ENCODE results near the gene CHD5.

The CHD5 gene

DNA sequence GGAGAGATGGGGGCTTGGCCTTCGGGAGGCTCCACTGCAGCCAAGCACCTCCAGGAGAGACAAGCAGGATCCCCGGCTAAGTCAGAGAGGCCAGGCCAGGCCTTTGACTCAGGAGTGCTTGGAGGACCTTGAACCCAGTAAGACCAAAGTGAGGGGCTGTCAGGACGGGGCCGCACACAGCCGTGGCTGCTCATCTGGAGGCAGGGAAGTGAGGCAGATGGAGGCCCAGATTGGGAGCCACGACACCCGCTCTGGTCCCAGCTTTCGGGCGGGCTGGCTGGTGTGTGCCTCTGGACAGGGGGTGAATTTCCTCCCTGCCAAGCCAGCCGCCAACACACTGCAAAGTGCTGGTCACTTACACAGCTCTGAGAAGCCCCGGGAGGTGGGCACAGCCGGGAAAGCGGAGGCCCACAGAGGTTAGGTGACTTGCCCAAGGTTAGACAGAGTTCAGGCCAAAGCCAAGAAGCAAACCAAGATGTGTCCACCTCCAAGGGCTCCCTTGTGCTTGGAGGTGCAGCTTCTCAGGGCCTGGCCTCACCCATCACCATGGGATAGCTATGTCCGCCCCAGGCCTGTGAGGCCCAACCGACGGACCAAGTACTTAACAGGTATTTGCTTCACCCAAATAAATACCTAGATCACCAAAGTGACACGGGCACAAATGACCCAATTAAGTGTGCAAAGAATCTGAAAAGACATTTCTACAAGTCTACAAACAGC, 58.3 kb downstream of the CHD5 start:
- peaks cover 17% of the 10 kb centered on the region for H3K4me1 Mint-ChIP-seq (ENCODE audit: low read depth)
- intact Hi-C loops (cut with micrococcal nuclease): loop anchor here (2.0 kb wide), 1 partner anchor 65 kb away; no protein-coding TSS in a partner anchor
- H3K27me3 Mint-ChIP-seq: peaks cover 21% of the 10 kb centered on the region
- H3K36me3 Mint-ChIP-seq (ENCODE audit: low read depth): no peaks in the 10 kb centered on the region
- H3K27ac Mint-ChIP-seq: no peak overlapping the region
- H3K4me3 Mint-ChIP-seq: no peak overlapping the region
- peaks cover 5% of the 10 kb centered on the region for H3K9me3 Mint-ChIP-seq

DNA sequence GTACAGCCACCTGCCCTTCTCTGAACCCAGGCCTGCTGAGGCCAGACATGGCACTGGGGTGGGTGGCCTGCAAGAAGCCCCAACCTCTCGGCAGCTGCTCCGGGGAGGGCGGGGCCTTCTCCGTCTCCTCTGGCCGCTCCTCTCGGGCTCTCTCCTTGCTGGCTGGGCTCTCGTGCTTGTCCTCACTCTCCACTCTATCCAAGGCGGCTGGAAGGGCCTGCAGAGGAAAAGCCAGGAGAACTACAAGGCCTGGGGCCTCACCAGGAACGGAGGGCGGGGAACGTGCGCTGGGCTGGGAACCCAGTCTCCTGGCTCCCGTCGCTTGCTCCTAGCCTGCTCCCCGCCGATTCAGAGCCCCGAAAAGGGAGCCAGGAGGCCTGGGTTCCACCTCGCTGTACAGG, 59.1 kb downstream of the CHD5 start:
- Mint-ChIP-seq H3K27ac (no peak overlapping the region), H3K36me3 (ENCODE audit: low read depth) (no peaks in the 10 kb centered on the region), H3K9me3 (peaks cover 8% of the 10 kb centered on the region), H3K4me3 (no peak overlapping the region), H3K27me3 (peaks cover 15% of the 10 kb centered on the region), H3K4me1 (ENCODE audit: low read depth) (peaks cover 18% of the 10 kb centered on the region)
- intact Hi-C loops (cut with micrococcal nuclease): no loop called here

DNA sequence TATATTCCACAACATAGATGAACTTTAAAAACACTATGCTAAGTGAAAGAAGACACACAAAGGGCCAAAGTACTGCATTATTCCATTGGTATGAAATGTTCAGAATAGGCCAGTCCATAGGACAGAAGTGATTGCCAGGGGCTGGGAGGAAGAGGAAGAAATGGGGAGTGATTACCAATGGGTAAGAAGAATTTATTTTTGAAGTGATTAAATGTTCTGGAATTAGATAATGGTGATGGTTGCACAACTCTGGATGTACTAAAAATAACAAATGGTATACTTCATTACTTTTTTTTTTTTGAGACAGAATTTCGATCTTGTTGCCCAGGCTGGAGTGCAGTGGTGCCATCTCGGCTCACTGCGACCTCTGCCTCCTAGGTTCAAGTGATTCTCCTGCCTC, 61.7 kb downstream of the CHD5 start:
- Mint-ChIP-seq H3K4me1 (ENCODE audit: low read depth) (peaks cover 18% of the 10 kb centered on the region), H3K36me3 (ENCODE audit: low read depth) (no peaks in the 10 kb centered on the region), H3K27ac (no peak overlapping the region), H3K27me3 (peaks cover 9% of the 10 kb centered on the region), H3K4me3 (no peak overlapping the region), H3K9me3 (peaks cover 8% of the 10 kb centered on the region)
- intact Hi-C loops (cut with micrococcal nuclease): no loop called here

DNA sequence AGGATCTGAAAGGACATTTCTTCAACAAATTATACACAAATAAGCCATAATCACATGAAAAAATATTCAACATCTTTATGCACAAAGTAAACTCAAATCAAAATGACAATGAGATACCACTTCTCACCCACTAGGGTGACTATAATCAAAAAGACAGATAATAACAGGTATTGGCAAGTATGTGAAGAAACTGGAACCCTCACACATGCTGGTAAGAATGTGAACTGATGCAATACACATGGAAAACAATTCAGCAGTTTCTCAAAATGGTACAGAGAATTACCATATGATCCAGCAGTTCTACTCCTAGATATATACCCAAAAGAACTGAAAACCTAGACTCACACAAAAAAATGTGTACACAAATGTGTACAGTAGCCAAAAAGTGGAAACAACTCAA, 62.5 kb downstream of the CHD5 start:
- H3K36me3 Mint-ChIP-seq (ENCODE audit: low read depth): no peaks in the 10 kb centered on the region
- intact Hi-C loops (cut with micrococcal nuclease): no loop called here
- no peak overlapping the region for H3K27ac Mint-ChIP-seq
- no peak overlapping the region for H3K4me3 Mint-ChIP-seq
- H3K27me3 Mint-ChIP-seq: peaks cover 14% of the 10 kb centered on the region
- peaks cover 10% of the 10 kb centered on the region for H3K4me1 Mint-ChIP-seq (ENCODE audit: low read depth)
- H3K9me3 Mint-ChIP-seq: peaks cover 8% of the 10 kb centered on the region

DNA sequence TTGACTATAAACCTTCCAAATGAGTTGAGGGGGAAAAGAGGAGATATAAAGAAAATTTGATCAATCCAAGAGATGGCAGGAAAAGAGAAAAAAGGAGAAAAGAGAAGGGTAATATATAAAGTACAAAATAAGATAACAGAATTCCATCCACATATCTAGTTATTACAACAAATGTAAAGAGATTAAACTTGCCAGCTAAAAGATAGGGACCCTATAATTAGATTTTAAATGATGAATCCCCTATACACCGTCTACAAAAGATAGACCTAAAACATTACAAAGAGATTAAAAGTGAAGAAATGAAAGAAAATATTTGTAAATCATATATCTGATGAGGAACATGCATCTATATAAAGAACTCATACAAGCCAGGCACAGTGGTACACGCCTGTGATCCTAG, 63.1 kb downstream of the CHD5 start:
- no peaks in the 10 kb centered on the region for H3K36me3 Mint-ChIP-seq (ENCODE audit: low read depth)
- no peak overlapping the region for H3K27ac Mint-ChIP-seq
- H3K4me3 Mint-ChIP-seq: no peak overlapping the region
- intact Hi-C loops (cut with micrococcal nuclease): no loop called here
- H3K27me3 Mint-ChIP-seq: peaks cover 20% of the 10 kb centered on the region
- peaks cover 8% of the 10 kb centered on the region for H3K9me3 Mint-ChIP-seq
- peaks cover 6% of the 10 kb centered on the region for H3K4me1 Mint-ChIP-seq (ENCODE audit: low read depth)

DNA sequence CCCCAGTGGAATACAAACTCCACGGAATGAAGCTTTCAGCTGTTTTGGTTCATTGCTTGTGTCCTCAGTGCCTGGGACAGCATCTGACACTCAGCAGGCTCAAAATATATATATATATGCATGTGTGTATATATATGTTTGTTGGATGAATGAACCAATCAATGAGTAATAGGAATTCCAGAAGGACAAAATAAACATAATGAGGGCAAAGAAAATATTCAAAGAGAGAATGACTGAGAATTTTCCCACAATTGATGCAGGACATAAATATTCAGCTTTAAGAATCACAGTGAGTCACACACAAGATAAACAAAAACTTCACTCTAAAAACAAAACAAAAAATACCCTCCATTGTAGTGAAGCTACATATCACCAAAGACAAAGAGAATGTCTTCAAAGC, 64.0 kb downstream of the CHD5 start:
- H3K4me3 Mint-ChIP-seq: no peak overlapping the region
- H3K27ac Mint-ChIP-seq: no peak overlapping the region
- H3K36me3 Mint-ChIP-seq (ENCODE audit: low read depth): no peaks in the 10 kb centered on the region
- H3K4me1 Mint-ChIP-seq (ENCODE audit: low read depth): peaks cover 6% of the 10 kb centered on the region
- intact Hi-C loops (cut with micrococcal nuclease): no loop called here
- H3K27me3 Mint-ChIP-seq: peaks cover 24% of the 10 kb centered on the region
- peaks cover 8% of the 10 kb centered on the region for H3K9me3 Mint-ChIP-seq

DNA sequence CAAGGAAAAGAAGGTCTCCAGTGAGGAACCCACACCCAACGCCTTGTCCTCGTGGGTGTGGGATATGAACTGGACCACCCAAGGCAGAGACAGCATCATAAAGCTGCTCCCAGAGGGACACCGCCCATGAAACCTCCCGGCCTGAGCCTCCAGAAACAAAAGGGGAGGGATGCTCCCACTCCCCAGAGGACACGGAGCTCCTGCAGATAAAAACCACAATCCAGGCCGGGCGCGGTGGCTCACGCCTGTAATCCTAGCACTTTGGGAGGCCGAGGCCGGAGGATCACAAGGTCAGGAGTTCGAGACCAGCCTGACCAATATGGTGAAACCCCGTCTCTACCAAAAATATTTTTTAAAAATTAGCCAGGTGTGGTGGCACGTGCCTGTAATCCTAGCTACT, 66.4 kb downstream of the CHD5 start:
- intact Hi-C loops (cut with micrococcal nuclease): loop anchor here (5.0 kb wide), 1 partner anchor 229 kb away; no protein-coding TSS in a partner anchor
- Mint-ChIP-seq H3K9me3 (peaks cover 8% of the 10 kb centered on the region), H3K27me3 (peaks cover 33% of the 10 kb centered on the region), H3K4me1 (ENCODE audit: low read depth) (peaks cover 6% of the 10 kb centered on the region), H3K27ac (no peak overlapping the region), H3K4me3 (no peak overlapping the region), H3K36me3 (ENCODE audit: low read depth) (no peaks in the 10 kb centered on the region)

DNA sequence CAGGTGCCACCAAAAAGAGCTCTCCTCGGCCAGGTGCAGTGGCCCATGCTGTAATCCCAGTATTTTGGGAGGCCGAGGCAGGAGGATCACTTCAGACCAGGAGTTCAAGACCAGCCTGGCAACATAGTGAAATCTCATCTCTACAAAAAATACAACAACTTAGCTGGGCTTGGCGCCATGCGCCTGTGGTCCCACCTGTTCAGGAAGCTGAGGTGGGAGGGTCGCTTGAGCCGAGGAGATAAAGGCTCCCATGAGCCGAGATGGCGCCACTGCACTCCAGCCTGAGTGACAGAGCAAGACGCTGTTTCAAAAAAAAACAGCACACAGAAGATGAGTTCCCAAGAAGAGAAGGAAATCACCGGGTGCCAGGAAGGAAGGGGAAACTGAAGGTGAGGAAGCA, 67.0 kb downstream of the CHD5 start:
- no peak overlapping the region for H3K4me3 Mint-ChIP-seq
- H3K27ac Mint-ChIP-seq: no peak overlapping the region
- intact Hi-C loops (cut with micrococcal nuclease): loop anchor here (5.0 kb wide), 1 partner anchor 229 kb away; no protein-coding TSS in a partner anchor
- peaks cover 6% of the 10 kb centered on the region for H3K4me1 Mint-ChIP-seq (ENCODE audit: low read depth)
- peaks cover 37% of the 10 kb centered on the region for H3K27me3 Mint-ChIP-seq
- H3K36me3 Mint-ChIP-seq (ENCODE audit: low read depth): no peaks in the 10 kb centered on the region
- H3K9me3 Mint-ChIP-seq: peaks cover 8% of the 10 kb centered on the region

DNA sequence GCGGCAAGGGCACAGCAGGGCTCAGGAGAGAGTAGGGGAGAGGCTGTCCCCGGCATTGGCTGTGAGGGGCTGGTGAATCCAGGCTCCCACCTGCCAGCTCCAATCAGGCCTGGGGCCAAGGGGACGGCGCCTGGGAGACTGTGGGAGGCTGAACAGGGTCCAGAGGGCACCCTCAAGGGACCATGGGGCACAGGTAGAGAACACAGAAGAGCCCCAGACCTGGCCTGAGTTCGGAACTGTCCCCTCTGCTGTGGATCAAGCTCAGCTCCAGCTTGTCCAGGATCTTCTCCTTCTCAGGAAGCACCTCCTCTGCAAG, 67.5 kb downstream of the CHD5 start:
- Mint-ChIP-seq H3K4me1 (ENCODE audit: low read depth) (peaks cover 6% of the 10 kb centered on the region), H3K4me3 (no peak overlapping the region), H3K27ac (no peak overlapping the region)

DNA sequence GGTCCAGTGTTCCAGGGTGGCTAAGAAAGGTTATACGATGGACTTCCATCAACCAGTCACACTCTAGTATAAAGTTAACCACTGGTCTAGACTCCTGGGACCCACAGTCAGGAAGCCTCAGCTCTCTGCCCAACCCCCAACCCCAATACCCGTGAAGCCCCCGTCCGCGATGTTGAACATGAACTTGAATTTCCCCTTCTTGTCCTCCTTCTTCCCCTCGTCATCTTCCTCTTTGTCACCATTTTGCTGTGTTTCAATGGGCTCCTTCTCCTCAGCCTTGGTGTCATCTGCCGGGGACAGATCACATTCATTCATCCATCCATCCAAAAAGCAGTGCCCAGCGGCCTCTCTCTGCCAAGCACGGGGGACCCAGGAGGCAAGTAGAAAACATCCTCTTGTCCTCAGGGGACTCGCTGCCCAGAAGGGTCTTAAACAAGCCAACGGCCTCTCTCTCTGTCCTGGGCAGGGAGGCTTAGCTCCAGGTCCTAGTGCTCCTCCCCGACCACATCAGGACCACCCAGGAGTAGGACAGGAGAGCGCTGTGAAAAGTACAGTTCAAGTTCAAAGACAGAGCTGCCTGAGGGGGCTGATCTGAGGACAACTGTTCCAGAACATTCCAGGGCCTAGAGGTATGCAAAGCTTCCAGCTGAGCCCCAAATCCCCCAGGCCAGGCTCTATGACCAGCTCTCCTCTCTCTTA, 68.0 kb downstream of the CHD5 start:
- Mint-ChIP-seq H3K4me3 (no peak overlapping the region), H3K9me3 (peaks cover 7% of the 10 kb centered on the region), H3K36me3 (ENCODE audit: low read depth) (no peaks in the 10 kb centered on the region), H3K27me3 (peaks cover 42% of the 10 kb centered on the region), H3K27ac (no peak overlapping the region), H3K4me1 (ENCODE audit: low read depth) (peaks cover 6% of the 10 kb centered on the region)
- intact Hi-C loops (cut with micrococcal nuclease): loop anchor here (5.0 kb wide), 1 partner anchor 230 kb away; no protein-coding TSS in a partner anchor

More for the DNA sequence above, 67.5 kb downstream of the CHD5 start:
- Mint-ChIP-seq H3K9me3 (peaks cover 8% of the 10 kb centered on the region), H3K36me3 (ENCODE audit: low read depth) (no peaks in the 10 kb centered on the region), H3K27me3 (peaks cover 39% of the 10 kb centered on the region)
- intact Hi-C loops (cut with micrococcal nuclease): loop anchor here (5.0 kb wide), 1 partner anchor 230 kb away; no protein-coding TSS in a partner anchor

DNA sequence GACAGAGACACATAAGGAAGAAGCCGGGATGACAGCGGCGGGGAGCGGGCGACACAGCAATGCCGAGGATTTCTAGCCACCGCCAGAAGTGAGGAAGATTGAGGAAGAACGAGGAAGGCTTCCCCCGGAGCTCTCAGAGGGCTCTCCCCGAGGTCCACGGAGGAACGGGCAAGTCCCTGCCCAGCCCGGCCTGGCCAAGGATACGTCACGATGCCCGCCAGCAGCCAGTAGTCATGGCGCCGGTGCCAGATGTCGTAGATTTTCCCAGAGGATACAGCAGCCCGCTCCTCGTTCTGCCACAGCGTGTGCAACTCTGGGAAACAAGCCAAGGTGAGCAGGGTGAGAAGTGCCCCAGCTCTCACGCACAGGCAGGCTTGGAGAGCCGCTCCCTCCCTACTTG, 68.5 kb downstream of the CHD5 start:
- H3K27me3 Mint-ChIP-seq: peaks cover 41% of the 10 kb centered on the region
- peaks cover 2% of the 10 kb centered on the region for H3K4me1 Mint-ChIP-seq (ENCODE audit: low read depth)
- no peaks in the 10 kb centered on the region for H3K36me3 Mint-ChIP-seq (ENCODE audit: low read depth)
- intact Hi-C loops (cut with micrococcal nuclease): loop anchor here (5.0 kb wide), 1 partner anchor 231 kb away; no protein-coding TSS in a partner anchor
- no peak overlapping the region for H3K27ac Mint-ChIP-seq
- H3K4me3 Mint-ChIP-seq: no peak overlapping the region
- H3K9me3 Mint-ChIP-seq: peaks cover under 1% of the 10 kb centered on the region

DNA sequence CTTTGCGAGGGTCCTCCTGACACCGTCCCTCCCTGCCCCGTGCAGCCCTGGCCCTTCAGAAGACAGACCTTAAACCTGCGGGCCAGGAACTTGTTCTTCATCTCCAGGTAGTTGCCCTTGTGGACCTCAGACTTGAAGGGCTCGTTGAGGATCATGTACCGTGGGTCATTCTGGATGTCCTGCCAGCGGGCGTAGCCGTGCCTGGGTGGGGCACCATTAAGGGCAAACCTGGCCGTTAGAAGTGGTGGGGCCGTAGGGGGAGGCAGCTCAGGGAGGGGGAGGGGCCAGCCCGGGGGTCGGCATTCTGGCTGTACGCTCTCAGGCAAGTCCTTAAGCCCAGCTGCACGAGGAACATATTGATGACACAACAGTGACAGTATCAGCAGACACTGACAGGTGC, 69.8 kb downstream of the CHD5 start:
- H3K4me3 Mint-ChIP-seq: no peak overlapping the region
- intact Hi-C loops (cut with micrococcal nuclease): loop anchor here (5.0 kb wide), 1 partner anchor 232 kb away; no protein-coding TSS in a partner anchor
- H3K36me3 Mint-ChIP-seq (ENCODE audit: low read depth): no peaks in the 10 kb centered on the region
- no peaks in the 10 kb centered on the region for H3K4me1 Mint-ChIP-seq (ENCODE audit: low read depth)
- peaks cover 42% of the 10 kb centered on the region for H3K27me3 Mint-ChIP-seq
- no peak overlapping the region for H3K27ac Mint-ChIP-seq
- no peaks in the 10 kb centered on the region for H3K9me3 Mint-ChIP-seq

DNA sequence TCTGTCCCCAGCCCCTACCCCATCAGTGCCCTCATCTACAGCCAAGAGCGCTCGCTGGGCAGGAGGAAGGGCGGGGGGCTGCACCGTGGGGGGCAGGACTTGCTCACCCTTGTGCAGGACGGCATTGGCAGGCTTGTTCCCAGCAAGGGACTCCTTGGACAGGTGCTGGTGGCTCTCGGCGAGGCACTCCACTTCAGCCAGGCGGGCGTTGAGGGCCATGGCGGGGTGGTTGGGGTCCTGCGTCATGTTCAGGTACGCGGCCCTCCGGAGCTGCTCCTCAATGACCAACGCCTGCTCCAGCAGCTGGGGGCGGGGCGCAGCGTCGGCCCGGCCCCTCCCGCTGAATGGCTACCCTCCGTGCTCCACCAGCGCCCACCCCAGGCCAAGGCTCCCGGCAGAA, 70.4 kb downstream of the CHD5 start:
- H3K27me3 Mint-ChIP-seq: peaks cover 42% of the 10 kb centered on the region
- H3K9me3 Mint-ChIP-seq: no peaks in the 10 kb centered on the region
- H3K4me1 Mint-ChIP-seq (ENCODE audit: low read depth): no peaks in the 10 kb centered on the region
- H3K36me3 Mint-ChIP-seq (ENCODE audit: low read depth): no peaks in the 10 kb centered on the region
- H3K27ac Mint-ChIP-seq: no peak overlapping the region
- intact Hi-C loops (cut with micrococcal nuclease): loop anchor here (1.0 to 5.0 kb wide), 2 partner anchors 136 to 233 kb away; no protein-coding TSS in a partner anchor
- no peak overlapping the region for H3K4me3 Mint-ChIP-seq

DNA sequence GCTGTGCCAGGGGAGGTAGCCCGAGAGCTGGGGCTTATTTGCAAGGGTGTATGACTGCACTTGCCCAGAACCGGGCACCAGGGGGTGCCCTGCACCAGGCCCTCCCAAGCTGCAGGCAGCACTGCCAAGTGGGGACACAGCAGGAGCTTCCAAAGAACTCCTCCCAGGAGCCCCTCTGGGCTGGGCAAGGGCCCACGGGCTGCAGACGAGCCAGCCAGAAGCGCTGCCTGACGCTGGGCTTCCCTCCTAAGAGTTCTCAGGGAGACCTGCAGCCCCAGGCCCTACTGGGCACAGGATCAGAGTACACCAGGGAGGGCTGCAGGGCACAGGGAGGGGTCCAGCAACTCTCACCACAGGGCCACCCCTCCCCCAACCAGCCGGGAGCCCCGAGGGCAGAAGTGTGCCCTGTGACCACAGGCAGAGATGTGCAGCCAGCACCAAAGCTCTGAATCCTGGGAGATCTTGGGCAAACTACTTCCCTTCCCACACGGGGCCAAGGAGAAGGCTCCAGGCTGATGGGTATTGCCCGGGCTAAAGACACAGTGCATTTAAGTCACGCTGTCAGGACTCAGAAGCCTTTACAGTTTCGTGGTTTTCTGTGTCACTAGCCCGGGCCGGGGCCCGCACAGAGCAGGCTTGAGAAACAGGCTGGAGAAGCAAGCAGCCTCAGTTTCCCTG, 71.0 kb downstream of the CHD5 start:
- H3K27me3 Mint-ChIP-seq: peaks cover 42% of the 10 kb centered on the region
- intact Hi-C loops (cut with micrococcal nuclease): loop anchor here (1.0 kb wide), 1 partner anchor 136 kb away; no protein-coding TSS in a partner anchor
- H3K27ac Mint-ChIP-seq: no peak overlapping the region
- H3K4me1 Mint-ChIP-seq (ENCODE audit: low read depth): no peaks in the 10 kb centered on the region
- no peaks in the 10 kb centered on the region for H3K36me3 Mint-ChIP-seq (ENCODE audit: low read depth)
- no peaks in the 10 kb centered on the region for H3K9me3 Mint-ChIP-seq
- H3K4me3 Mint-ChIP-seq: no peak overlapping the region
